H1 (cell line): Measurements from ENCODE around the gene TBPL2. TPM values are rescaled to one million over a fixed set of nuclear protein-coding genes. Genes with fewer than 3 reads are reported as not detected.

Experiments used
- CTCF ChIA-PET: fragments of 300-600 bp; sonication (Branson Sonifier 250); formaldehyde crosslinking; loops from one replicate; lab custom pipeline; 2021; ENCODE audit not compliant: partially characterized antibody; lab: Charles Lee
- POLR2A ChIA-PET: fragments of 300-600 bp; sonication (Branson Sonifier 250); formaldehyde crosslinking; loops from one replicate; lab custom pipeline; 2021; ENCODE audit warnings: inconsistent platforms; ENCODE audit not compliant: partially characterized antibody; lab: Charles Lee
- DNase-seq, 2 experiments: peaks; one replicate each; pipeline versions ENCODE4 v3.0.0 to v3.0.0-alpha.2; 2010 to 2022; ENCODE audit warnings: low spot score in 2 of 2, low read depth in 1 of 2, mixed read lengths in 1 of 2
- FAIRE-seq: peaks from 2 replicates; lab custom pipeline; 2011; peaks lifted over from hg19 to GRCh38; lab: Jason Lieb, UNC
- H2AFZ ChIP-seq: 2 replicates; pipeline ENCODE4 v1.8.1; 2012; ENCODE audit warnings: low read length, inconsistent platforms
- H2AK5ac ChIP-seq: 2 replicates; pipeline ENCODE4 v1.6.1; 2013; ENCODE audit warnings: low read depth, low read length
- H2BK120ac ChIP-seq: replicated peaks from 2 replicates; pipeline ENCODE3; 2013; ENCODE audit warnings: low read depth, low read length, inconsistent platforms
- H2BK12ac ChIP-seq: 2 replicates; pipeline ENCODE4 v1.6.1; 2013; ENCODE audit warnings: low read depth, low read length
- H2BK15ac ChIP-seq: 2 replicates; pipeline ENCODE4 v1.6.1; 2013; ENCODE audit warnings: low read length
- H2BK20ac ChIP-seq: 2 replicates; pipeline ENCODE4 v1.6.1; 2013; ENCODE audit warnings: low read length
- H2BK5ac ChIP-seq: 2 replicates; pipeline ENCODE4 v1.6.1; 2013; ENCODE audit warnings: low read depth, low read length
- H3K14ac ChIP-seq: 2 replicates; pipeline ENCODE4 v1.6.1; 2013; ENCODE audit warnings: inconsistent platforms; ENCODE audit not compliant: insufficient read length
- H3K18ac ChIP-seq: 2 replicates; pipeline ENCODE4 v1.6.1; 2013; ENCODE audit warnings: low read length; ENCODE audit errors: extremely low read depth
- H3K23ac ChIP-seq: 2 replicates; pipeline ENCODE4 v1.6.1; 2013; ENCODE audit warnings: inconsistent platforms; ENCODE audit not compliant: insufficient read length
- H3K23me2 ChIP-seq: 2 replicates; pipeline ENCODE4 v1.6.1; 2013; ENCODE audit warnings: low read depth, low read length
- H3K27ac ChIP-seq: 2 replicates; pipeline ENCODE4 v1.6.1; 2011; ENCODE audit warnings: low read depth, low read length, inconsistent platforms
- H3K27me3 ChIP-seq, 4 experiments: replicated peaks in 1 of 4; 1 replicate in 1 of 4; 2 replicates in 3 of 4; pipeline versions ENCODE4 v1.6.1 to v1.8.1; 2011 to 2013; ENCODE audit warnings: low read length in 3 of 4, mild to moderate bottlenecking in 3 of 4, inconsistent platforms in 2 of 4, mixed read lengths in 2 of 4, moderate library complexity in 1 of 4; ENCODE audit not compliant: control insufficient read depth in 3 of 4, insufficient read depth in 3 of 4; ENCODE audit errors: extremely low read depth in 1 of 4
- H3K36me3 ChIP-seq, 4 experiments: 2 replicates each; pipeline versions ENCODE4 v1.6.1 to v1.8.1; 2011 to 2013; ENCODE audit warnings: mild to moderate bottlenecking in 4 of 4, low read length in 3 of 4, moderate library complexity in 2 of 4, control low read depth in 1 of 4, inconsistent platforms in 1 of 4; ENCODE audit not compliant: insufficient read depth in 4 of 4, control insufficient read depth in 2 of 4
- H3K4ac ChIP-seq: replicated peaks from 2 replicates; pipeline ENCODE3; 2013; ENCODE audit warnings: low read length, low read depth, mixed read lengths, inconsistent platforms; ENCODE audit not compliant: insufficient read length
- H3K4me1 ChIP-seq, 4 experiments: replicated peaks in 1 of 4; 1 replicate in 1 of 4; 2 replicates in 3 of 4; pipeline versions ENCODE4 v1.6.1 to v1.8.1; 2011 to 2013; ENCODE audit warnings: low read length in 3 of 4, inconsistent platforms in 2 of 4, mixed read lengths in 1 of 4; ENCODE audit not compliant: insufficient read depth in 4 of 4, control insufficient read depth in 3 of 4
- H3K4me2 ChIP-seq, 2 experiments: 2 replicates each; pipeline versions ENCODE4 v1.6.1 to v1.8.1; 2011 to 2013; ENCODE audit warnings: low read depth in 2 of 2, low read length in 2 of 2, control low read depth in 1 of 2, inconsistent platforms in 1 of 2, mild to moderate bottlenecking in 1 of 2; ENCODE audit not compliant: insufficient read depth in 1 of 2
- H3K4me3 ChIP-seq, 4 experiments: fragments of 200-600, 300-600 bp in 1 of 4; sonication (generic), shearing (Covaris generic), sonication (Bioruptor Twin) in 1 of 4; 2 replicates each; pipeline versions ENCODE4 v1.5.1 to v1.8.1; 2011 to 2016; ENCODE audit warnings: low read length in 4 of 4, low read depth in 3 of 4, control low read depth in 2 of 4, inconsistent platforms in 2 of 4, mild to moderate bottlenecking in 2 of 4, mixed read lengths in 1 of 4, moderate library complexity in 1 of 4; ENCODE audit not compliant: insufficient read depth in 2 of 4; ENCODE audit errors: extremely low read depth in 1 of 4
- H3K56ac ChIP-seq: replicated peaks from 2 replicates; pipeline ENCODE3; 2013; ENCODE audit warnings: low read depth, mild to moderate bottlenecking, mixed read lengths, low read length, inconsistent platforms; ENCODE audit not compliant: insufficient read length
- H3K79me1 ChIP-seq: 2 replicates; pipeline ENCODE4 v1.6.1; 2013; ENCODE audit warnings: low read depth, low read length, control low read depth
- H3K79me2 ChIP-seq, 2 experiments: 2 replicates each; pipeline versions ENCODE4 v1.6.1 to v1.8.1; 2012 to 2013; ENCODE audit warnings: low read length in 2 of 2, mild to moderate bottlenecking in 2 of 2, inconsistent platforms in 1 of 2; ENCODE audit not compliant: insufficient read depth in 2 of 2, control insufficient read depth in 1 of 2
- H3K9ac ChIP-seq, 4 experiments: replicated peaks in 1 of 4; 1 replicate in 1 of 4; 2 replicates in 3 of 4; pipeline versions ENCODE4 v1.6.1 to v1.8.1; 2011 to 2013; ENCODE audit warnings: low read depth in 3 of 4, low read length in 3 of 4, control low read depth in 2 of 4, mild to moderate bottlenecking in 2 of 4, moderate library complexity in 2 of 4, inconsistent platforms in 1 of 4; ENCODE audit errors: extremely low read depth in 1 of 4
- H3K9me3 ChIP-seq, 2 experiments: 2 replicates each; pipeline versions ENCODE4 v1.6.1 to v1.8.1; 2012 to 2013; ENCODE audit warnings: mild to moderate bottlenecking in 2 of 2, moderate library complexity in 2 of 2, control low read depth in 1 of 2, inconsistent platforms in 1 of 2, low read depth in 1 of 2, low read length in 1 of 2, mixed read lengths in 1 of 2; ENCODE audit not compliant: insufficient read depth in 2 of 2
- H4K20me1 ChIP-seq, 2 experiments: replicated peaks in 1 of 2; 2 replicates each; pipeline versions ENCODE3 to v1.8.1; 2011 to 2013; ENCODE audit warnings: inconsistent platforms in 2 of 2, low read length in 2 of 2, mild to moderate bottlenecking in 1 of 2; ENCODE audit not compliant: insufficient read depth in 2 of 2, control insufficient read depth in 1 of 2
- H4K5ac ChIP-seq: 2 replicates; pipeline ENCODE4 v1.6.1; 2013; ENCODE audit warnings: low read length, low read depth, mixed read lengths, inconsistent platforms; ENCODE audit not compliant: insufficient read length
- H4K8ac ChIP-seq: 2 replicates; pipeline ENCODE4 v1.8.0; 2013; ENCODE audit warnings: mild to moderate bottlenecking, moderate library complexity, low read length, inconsistent platforms; ENCODE audit not compliant: insufficient read depth; ENCODE audit errors: extremely low read depth
- H4K91ac ChIP-seq: replicated peaks from 2 replicates; pipeline ENCODE3; 2013; ENCODE audit warnings: low read length, mixed read lengths, inconsistent platforms; ENCODE audit not compliant: insufficient read length
- BRCA1 ChIP-seq: IDR thresholded peaks from 2 replicates; pipeline ENCODE4 v1.6.1; 2012; ENCODE audit warnings: low read depth, low read length, improper control_type of control experiment
- CBX5 ChIP-seq: fragments of 300-800, 300-1000 bp; sonication (generic); IDR thresholded peaks from 2 replicates; pipeline ENCODE4 v1.7.1; 2016; ENCODE audit warnings: antibody characterized with exemption, low read length, low read depth
- CBX8 ChIP-seq: fragments of 300-800, 300-1000 bp; sonication (generic); IDR thresholded peaks from 2 replicates; pipeline ENCODE4 v1.7.1; 2016; ENCODE audit warnings: low read depth, low read length, borderline replicate concordance
- HDAC2 ChIP-seq, 2 experiments: fragments of 300-600 bp in 1 of 2; sonication (generic) in 1 of 2; IDR thresholded peaks; 2 replicates each; pipeline ENCODE4 v1.6.1; 2011 to 2012; ENCODE audit warnings: low read depth in 2 of 2, low read length in 2 of 2, mild to moderate bottlenecking in 2 of 2, moderate library complexity in 2 of 2, borderline replicate concordance in 1 of 2, inconsistent platforms in 1 of 2
- NANOG ChIP-seq: IDR thresholded peaks from 2 replicates; pipeline ENCODE4 v1.6.1; 2011; ENCODE audit warnings: low read length, low read depth, mild to moderate bottlenecking, inconsistent platforms; ENCODE audit not compliant: insufficient read depth, poor library complexity, severe bottlenecking
- SAP30 ChIP-seq: fragments of 300-600 bp; sonication (generic); IDR thresholded peaks from 2 replicates; pipeline ENCODE4 v1.7.1; 2012; ENCODE audit warnings: low read length, moderate library complexity, mild to moderate bottlenecking, inconsistent platforms; ENCODE audit not compliant: insufficient read depth, insufficient replicate concordance
- SIX5 ChIP-seq: IDR thresholded peaks from 2 replicates; pipeline ENCODE4 v1.6.1; 2011; ENCODE audit warnings: mild to moderate bottlenecking, low read depth, low read length
- TCF12 ChIP-seq: IDR thresholded peaks from 2 replicates; pipeline ENCODE4 v1.6.1; 2011; ENCODE audit warnings: low read depth, mild to moderate bottlenecking, low read length
- TEAD4 ChIP-seq: IDR thresholded peaks from 2 replicates; pipeline ENCODE4 v1.6.1; 2012; ENCODE audit warnings: low read depth, low read length, inconsistent platforms, mixed read lengths
- WGBS, 2 experiments: shearing (Covaris generic) in 1 of 2; methylation state at CpG; one replicate each; pipeline versions ENCODE4 v1.1.6 to v1.1.7; 2013 to 2015; ENCODE audit warnings: low lambda C conversion rate in 2 of 2, mixed read lengths in 2 of 2, inconsistent platforms in 1 of 2, low coverage in 1 of 2, missing lambda C conversion rate in 1 of 2; ENCODE audit not compliant: insufficient replicate concordance in 2 of 2, insufficient coverage in 1 of 2, insufficient read length in 1 of 2; ENCODE audit errors: extremely low coverage in 1 of 2, missing lambda C conversion rate in 1 of 2; 5-methylcytosine and 5-hydroxymethylcytosine counted together
- polyA plus RNA-seq, 7 experiments: library from polyadenylated mRNA; depleted of rRNA in 3 of 7; stranded (reverse) in 5 of 7; unstranded in 2 of 7; fragments of >200 nt in 5 of 7; fragments of 200-250 nt in 2 of 7; gene quantifications; 1 replicate in 5 of 7; 2 replicates in 1 of 7; 4 replicates in 1 of 7; pipeline versions ENCODE4 v1.2.1 to v1.2.3, GENCODE V29; 2011 to 2013; ENCODE audit warnings: missing spikeins in 2 of 7, mixed read lengths in 2 of 7
- total RNA-seq: library from RNA; stranded (reverse); fragmentation: NEBNext Ultra II Directional; extraction: Animal tissue kit (Norgen Biotek cat#: 25700); gene quantifications from 2 replicates; pipeline ENCODE4 v1.2.1, GENCODE V29; 2021

TBPL2 gene
- total and polyA plus RNA-seq, 2 of the 8 experiments (the other 6 are each of a cell fraction or from before 2014, with no cell fraction given), result 0.03 TPM; not detected in 1

- H2BK5ac ChIP-seq, result no peak overlapping the region
- FAIRE-seq (no peak), DNase-seq (no peak)
- no peaks in the 10 kb centered on the region for H3K36me3 ChIP-seq
- no peak overlapping the region for H2BK120ac ChIP-seq
- TF ChIP-seq CBX8 (no peak), CBX5 (no peak), TCF12 (no peak), SIX5 (no peak), HDAC2 (IDR thresholded peaks at IDR 0.05; ENCODE audit: borderline replicate concordance in 1 of 2, low read depth in 2 of 2, low read length in 2 of 2) (no peak), BRCA1 (no peak), TEAD4 (no peak), NANOG (no peak), SAP30 (no peak)
- H2BK15ac ChIP-seq, result no peak overlapping the region
- no peaks in the 10 kb centered on the region for H3K79me2 ChIP-seq
- peak overlapping the region; percentile 93; the same call in 1 of the 2 replicates for H2AK5ac ChIP-seq
- ChIA-PET CTCF (interaction anchor here (0.7 to 2.9 kb wide), 3 partner anchors 10 to 192 kb away, joined by 3 to 15 read pairs (median 4); no protein-coding TSS in a partner anchor), POLR2A (no interaction called here)
- no peaks in the 10 kb centered on the region for H3K27me3 ChIP-seq
- no peak overlapping the region for H3K14ac ChIP-seq
- no peak overlapping the region for H3K23ac ChIP-seq
- H4K91ac ChIP-seq, result no peak overlapping the region
- no peaks in the 10 kb centered on the region for H4K20me1 ChIP-seq
- no peak overlapping the region for H4K8ac ChIP-seq
- no peak overlapping the region for H3K56ac ChIP-seq
- peaks cover 0 to 7% (median 2%) of the 10 kb centered on the region in 4 experiments; a peak in 3 of 7 replicates for H3K4me1 ChIP-seq
- H3K9me3 ChIP-seq, result peaks cover 0 to 3% of the 10 kb centered on the region in 2 experiments; a peak in 1 of 4 replicates
- 87% methylated on average over 6 of the region's 6 CpGs; no CpG with 5 or more reads in 1 of the 2 experiments for WGBS, 2 experiments
- H3K23me2 ChIP-seq, result 0 out of 2 replicates have a peak, but pooled peaks cover 2% of the 10 kb centered on the region
- H3K4me2 ChIP-seq, result no peak overlapping the region
- H4K5ac ChIP-seq, result no peak overlapping the region
- H2AFZ ChIP-seq, result no peak overlapping the region
- H3K27ac ChIP-seq, result no peak overlapping the region
- no peak overlapping the region for H3K9ac ChIP-seq
- no peak overlapping the region for H3K18ac ChIP-seq
- no peak overlapping the region for H3K4ac ChIP-seq
- no peak overlapping the region for H2BK20ac ChIP-seq
- H2BK12ac ChIP-seq, result no peak overlapping the region
- no peak overlapping the region for H3K4me3 ChIP-seq
- H3K79me1 ChIP-seq, result no peaks in the 10 kb centered on the region
Measured at GRCh38 chr14:55457496-55457895, 17.1 kb upstream of the TBPL2 start.
